Right lobe of liver (tissue), 4 donors: Measurements from ENCODE around the gene LSS.

ENCODE experiments used
- CTCF ChIP-seq, 4 donors: fragments of 200-600 bp in 3 of 4; fragments of 450-650 bp in 1 of 4; IDR thresholded peaks; one replicate each; pipeline versions ENCODE4 v1.5.1 to v1.8.0; 2016 to 2022; ENCODE audit warnings: antibody characterized with exemption in 4 of 4, mild to moderate bottlenecking in 2 of 4
- POLR2A ChIP-seq: fragments of 450-650 bp; IDR thresholded peaks from one replicate; pipeline ENCODE4 v1.6.1; 2017; ENCODE audit warnings: antibody characterized with exemption, mild to moderate bottlenecking
- donor health status: DM: no; HTN: no; CAD: no.
- donor health status: DM: no; HTN: no; CAD: no.
- donor health status: DM: no; HTN: yes; CAD: no.

GRCh38 chr21:46151989-46152926 is 76.3 kb downstream of the LSS start:
- no peak for TF ChIP-seq CTCF (IDR thresholded peaks at IDR 0.05)
- no peak for TF ChIP-seq POLR2A
